A549 (cell line): ENCODE results near the gene WASHC2C.
"Not testable (repeated sequence)": the region's sequence is repeated elsewhere in the genome, so short reads cannot be mapped to it uniquely, and the experiment has no call there.

Experiments
- CBX8 ChIP-seq: fragments of 200-600 bp; sonication (generic); IDR thresholded peaks from 2 replicates; pipeline ENCODE4 v1.6.1; 2016
- HOXA7 ChIP-seq: fragments of 250-450 bp; sonication (Bioruptor Pico); IDR thresholded peaks from 2 replicates; pipeline ENCODE4 v1.5.0; 2020; ENCODE audit warnings: mild to moderate bottlenecking, moderate library complexity
- MAFK ChIP-seq: fragments of 450-650 bp; IDR thresholded peaks from 2 replicates; pipeline ENCODE4 v1.6.1; 2014; ENCODE audit not compliant: partially characterized antibody
- MAZ ChIP-seq: fragments of 150-350 bp; IDR thresholded peaks from 2 replicates; pipeline ENCODE4 v1.6.1; 2014; ENCODE audit warnings: antibody characterized with exemption, low read depth, low read length, borderline replicate concordance
- RAD21 ChIP-seq, 2 experiments: fragments of >200 bp in 1 of 2; sonication (Bioruptor Twin) in 1 of 2; formaldehyde crosslinking in 1 of 2; IDR thresholded peaks in 1 of 2; conservative IDR thresholded peaks in 1 of 2; 2 replicates in 1 of 2; 3 replicates in 1 of 2; pipeline ENCODE4 v1.6.1; 2012 to 2018; ENCODE audit warnings: inconsistent platforms in 1 of 2
- RNF2 ChIP-seq: fragments of 200-600 bp; sonication (generic); IDR thresholded peaks from 2 replicates; pipeline ENCODE4 v1.6.1; 2016; ENCODE audit warnings: low read depth, mild to moderate bottlenecking, antibody characterized with exemption, moderate library complexity, borderline replicate concordance
- SMC3 ChIP-seq: fragments of >200 bp; sonication (Bioruptor Twin); formaldehyde crosslinking; IDR thresholded peaks from 3 replicates; pipeline ENCODE4 v1.6.1; 2018; ENCODE audit warnings: inconsistent platforms
- ZC3H11A ChIP-seq: fragments of 450-650 bp; IDR thresholded peaks from 2 replicates; pipeline ENCODE4 v1.6.1; 2014; ENCODE audit warnings: antibody characterized with exemption, mild to moderate bottlenecking
- TF ChIP-seq, protein P1 (sequence below): fragments of >200 bp; sonication (Bioruptor Twin); formaldehyde crosslinking; IDR thresholded peaks from 3 replicates; pipeline ENCODE4 v1.5.1; 2016
- TF ChIP-seq, protein P2 (sequence below): fragments of 200-600 bp; sonication (generic); IDR thresholded peaks from 2 replicates; pipeline ENCODE4 v1.6.1; 2016; ENCODE audit warnings: antibody characterized with exemption, mild to moderate bottlenecking, moderate library complexity
- TF ChIP-seq, protein P3 (sequence below): fragments of 250-450 bp; sonication (Bioruptor Pico); IDR thresholded peaks from 2 replicates; pipeline ENCODE4 v1.5.0; 2020; ENCODE audit warnings: low read depth, mild to moderate bottlenecking, moderate library complexity

DNA sequence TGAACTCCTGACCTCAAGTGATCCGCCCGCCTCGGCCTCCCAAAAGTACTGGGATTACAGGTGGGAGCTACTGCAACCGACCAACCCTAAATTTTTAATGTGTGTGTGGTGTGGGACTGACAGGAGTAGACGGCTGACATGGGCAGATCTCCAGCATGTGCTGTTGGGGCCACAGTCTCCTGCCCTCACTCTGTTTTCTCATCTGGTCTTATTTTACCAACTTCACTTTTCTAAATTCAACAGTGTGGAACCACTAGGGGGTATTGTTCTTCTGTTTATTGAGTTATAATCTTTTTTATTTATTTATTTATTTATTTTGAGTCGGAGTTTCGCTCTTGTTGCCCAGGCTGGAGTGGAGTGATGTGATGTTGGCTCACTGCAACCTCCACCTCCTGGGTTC, 14.9 kb downstream of the WASHC2C start:
- TF ChIP-seq, protein P1, sequence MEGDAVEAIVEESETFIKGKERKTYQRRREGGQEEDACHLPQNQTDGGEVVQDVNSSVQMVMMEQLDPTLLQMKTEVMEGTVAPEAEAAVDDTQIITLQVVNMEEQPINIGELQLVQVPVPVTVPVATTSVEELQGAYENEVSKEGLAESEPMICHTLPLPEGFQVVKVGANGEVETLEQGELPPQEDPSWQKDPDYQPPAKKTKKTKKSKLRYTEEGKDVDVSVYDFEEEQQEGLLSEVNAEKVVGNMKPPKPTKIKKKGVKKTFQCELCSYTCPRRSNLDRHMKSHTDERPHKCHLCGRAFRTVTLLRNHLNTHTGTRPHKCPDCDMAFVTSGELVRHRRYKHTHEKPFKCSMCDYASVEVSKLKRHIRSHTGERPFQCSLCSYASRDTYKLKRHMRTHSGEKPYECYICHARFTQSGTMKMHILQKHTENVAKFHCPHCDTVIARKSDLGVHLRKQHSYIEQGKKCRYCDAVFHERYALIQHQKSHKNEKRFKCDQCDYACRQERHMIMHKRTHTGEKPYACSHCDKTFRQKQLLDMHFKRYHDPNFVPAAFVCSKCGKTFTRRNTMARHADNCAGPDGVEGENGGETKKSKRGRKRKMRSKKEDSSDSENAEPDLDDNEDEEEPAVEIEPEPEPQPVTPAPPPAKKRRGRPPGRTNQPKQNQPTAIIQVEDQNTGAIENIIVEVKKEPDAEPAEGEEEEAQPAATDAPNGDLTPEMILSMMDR, result not testable (repeated sequence)
- TF ChIP-seq CBX8; ZC3H11A; RAD21 (conservative IDR thresholded peaks at IDR 0.05 in 1 of 2, IDR thresholded peaks at IDR 0.05 in 1 of 2); SMC3; MAZ; RNF2; MAFK; HOXA7 (CRISPR knock-in tag): not testable (repeated sequence)
- TF ChIP-seq, protein P2, sequence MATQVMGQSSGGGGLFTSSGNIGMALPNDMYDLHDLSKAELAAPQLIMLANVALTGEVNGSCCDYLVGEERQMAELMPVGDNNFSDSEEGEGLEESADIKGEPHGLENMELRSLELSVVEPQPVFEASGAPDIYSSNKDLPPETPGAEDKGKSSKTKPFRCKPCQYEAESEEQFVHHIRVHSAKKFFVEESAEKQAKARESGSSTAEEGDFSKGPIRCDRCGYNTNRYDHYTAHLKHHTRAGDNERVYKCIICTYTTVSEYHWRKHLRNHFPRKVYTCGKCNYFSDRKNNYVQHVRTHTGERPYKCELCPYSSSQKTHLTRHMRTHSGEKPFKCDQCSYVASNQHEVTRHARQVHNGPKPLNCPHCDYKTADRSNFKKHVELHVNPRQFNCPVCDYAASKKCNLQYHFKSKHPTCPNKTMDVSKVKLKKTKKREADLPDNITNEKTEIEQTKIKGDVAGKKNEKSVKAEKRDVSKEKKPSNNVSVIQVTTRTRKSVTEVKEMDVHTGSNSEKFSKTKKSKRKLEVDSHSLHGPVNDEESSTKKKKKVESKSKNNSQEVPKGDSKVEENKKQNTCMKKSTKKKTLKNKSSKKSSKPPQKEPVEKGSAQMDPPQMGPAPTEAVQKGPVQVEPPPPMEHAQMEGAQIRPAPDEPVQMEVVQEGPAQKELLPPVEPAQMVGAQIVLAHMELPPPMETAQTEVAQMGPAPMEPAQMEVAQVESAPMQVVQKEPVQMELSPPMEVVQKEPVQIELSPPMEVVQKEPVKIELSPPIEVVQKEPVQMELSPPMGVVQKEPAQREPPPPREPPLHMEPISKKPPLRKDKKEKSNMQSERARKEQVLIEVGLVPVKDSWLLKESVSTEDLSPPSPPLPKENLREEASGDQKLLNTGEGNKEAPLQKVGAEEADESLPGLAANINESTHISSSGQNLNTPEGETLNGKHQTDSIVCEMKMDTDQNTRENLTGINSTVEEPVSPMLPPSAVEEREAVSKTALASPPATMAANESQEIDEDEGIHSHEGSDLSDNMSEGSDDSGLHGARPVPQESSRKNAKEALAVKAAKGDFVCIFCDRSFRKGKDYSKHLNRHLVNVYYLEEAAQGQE, result not testable (repeated sequence)
- TF ChIP-seq, protein P3, sequence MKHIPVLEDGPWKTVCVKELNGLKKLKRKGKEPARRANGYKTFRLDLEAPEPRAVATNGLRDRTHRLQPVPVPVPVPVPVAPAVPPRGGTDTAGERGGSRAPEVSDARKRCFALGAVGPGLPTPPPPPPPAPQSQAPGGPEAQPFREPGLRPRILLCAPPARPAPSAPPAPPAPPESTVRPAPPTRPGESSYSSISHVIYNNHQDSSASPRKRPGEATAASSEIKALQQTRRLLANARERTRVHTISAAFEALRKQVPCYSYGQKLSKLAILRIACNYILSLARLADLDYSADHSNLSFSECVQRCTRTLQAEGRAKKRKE (CRISPR knock-in tag), result not testable (repeated sequence)
